CD14-positive monocyte (primary cell): ENCODE measurements around the gene KCNH5. TPM values are rescaled to one million over a fixed set of nuclear protein-coding genes. Genes with fewer than 3 reads are reported as not detected.

Experiments
- DNase-seq, 3 donors: peaks; one replicate each; pipeline ENCODE4 v3.0.0-alpha.2; 2011 to 2022
- H2AFZ ChIP-seq: 2 replicates; pipeline ENCODE4 v1.6.0; 2012; ENCODE audit warnings: mild to moderate bottlenecking, low read depth, low read length, inconsistent platforms; ENCODE audit not compliant: insufficient read depth, poor library complexity, severe bottlenecking
- H3K27ac ChIP-seq, 2 donors: 1 replicate in 1 of 2; 2 replicates in 1 of 2; pipeline ENCODE4 v1.5.1; 2012 to 2013; ENCODE audit warnings: low read length in 2 of 2, control low read depth in 1 of 2, inconsistent platforms in 1 of 2, low read depth in 1 of 2, mild to moderate bottlenecking in 1 of 2
- H3K27me3 ChIP-seq, 2 donors: one replicate each; pipeline versions ENCODE4 v1.6.0 to v1.6.1; 2011 to 2013; ENCODE audit warnings: low read length in 2 of 2; ENCODE audit not compliant: control insufficient read depth in 2 of 2, insufficient read depth in 2 of 2
- H3K36me3 ChIP-seq, 2 donors: replicated peaks in 1 of 2; 1 replicate in 1 of 2; 2 replicates in 1 of 2; pipeline versions ENCODE4 v1.5.1 to v1.6.1; 2012 to 2013; ENCODE audit warnings: low read length in 2 of 2, control low read depth in 1 of 2, inconsistent platforms in 1 of 2, mild to moderate bottlenecking in 1 of 2; ENCODE audit not compliant: insufficient read depth in 2 of 2, control insufficient read depth in 1 of 2
- H3K4me1 ChIP-seq, 2 donors: 1 replicate in 1 of 2; 2 replicates in 1 of 2; pipeline versions ENCODE4 v1.5.1 to v1.6.1; 2012 to 2013; ENCODE audit warnings: low read length in 2 of 2, control low read depth in 1 of 2, inconsistent platforms in 1 of 2, mild to moderate bottlenecking in 1 of 2, moderate library complexity in 1 of 2; ENCODE audit not compliant: insufficient read depth in 2 of 2, control insufficient read depth in 1 of 2
- H3K4me2 ChIP-seq: replicated peaks from 2 replicates; pipeline ENCODE3; 2012; ENCODE audit warnings: low read length, moderate library complexity, mild to moderate bottlenecking; ENCODE audit not compliant: poor library complexity, severe bottlenecking; ENCODE audit errors: extremely low read depth
- H3K4me3 ChIP-seq, 3 experiments: fragments of 200-600 bp in 1 of 3; sonication (generic) in 1 of 3; replicated peaks in 1 of 3; 1 replicate in 2 of 3; 2 replicates in 1 of 3; pipeline ENCODE4 v1.5.1; 2011 to 2013; ENCODE audit warnings: low read length in 3 of 3, mild to moderate bottlenecking in 3 of 3, control low read depth in 2 of 3, low read depth in 2 of 3, inconsistent platforms in 1 of 3, moderate library complexity in 1 of 3
- H3K79me2 ChIP-seq: 2 replicates; pipeline ENCODE4 v1.6.0; 2012; ENCODE audit warnings: mild to moderate bottlenecking, control low read depth, inconsistent platforms, low read length, moderate library complexity; ENCODE audit not compliant: insufficient read depth
- H3K9ac ChIP-seq: 2 replicates; pipeline ENCODE4 v1.6.0; 2017; ENCODE audit warnings: low read length, mild to moderate bottlenecking; ENCODE audit not compliant: insufficient read depth, poor library complexity, severe bottlenecking
- H3K9me3 ChIP-seq, 2 donors: replicated peaks in 1 of 2; 1 replicate in 1 of 2; 2 replicates in 1 of 2; pipeline versions ENCODE4 v1.5.1 to v1.6.1; 2012 to 2013; ENCODE audit warnings: low read length in 2 of 2, control low read depth in 1 of 2; ENCODE audit not compliant: control insufficient read depth in 1 of 2, insufficient read depth in 1 of 2
- H4K20me1 ChIP-seq: 2 replicates; pipeline ENCODE4 v1.6.0; 2012; ENCODE audit warnings: mild to moderate bottlenecking, low read length, control low read depth, moderate library complexity; ENCODE audit not compliant: insufficient read depth
- H3K27ac Mint-ChIP-seq, 7 donors: one replicate each; pipeline ENCODE4 v1.8.0; 2020; ENCODE audit warnings: mild to moderate bottlenecking in 7 of 7, mixed read lengths in 7 of 7, moderate library complexity in 6 of 7, inconsistent platforms in 2 of 7
- H3K27me3 Mint-ChIP-seq, 3 donors: one replicate each; pipeline ENCODE4 v1.8.0; 2021 to 2022; ENCODE audit warnings: low read depth in 3 of 3, mild to moderate bottlenecking in 3 of 3, mixed read lengths in 3 of 3, moderate library complexity in 3 of 3, inconsistent platforms in 1 of 3
- H3K36me3 Mint-ChIP-seq, 2 donors: one replicate each; pipeline ENCODE4 v1.8.0; 2020; ENCODE audit warnings: mixed read lengths in 2 of 2, inconsistent platforms in 1 of 2, mild to moderate bottlenecking in 1 of 2
- H3K4me1 Mint-ChIP-seq: one replicate; pipeline ENCODE4 v1.8.0; 2020; ENCODE audit warnings: mild to moderate bottlenecking, mixed read lengths
- H3K4me3 Mint-ChIP-seq, 2 donors: one replicate each; pipeline ENCODE4 v1.8.0; 2020; ENCODE audit warnings: mild to moderate bottlenecking in 2 of 2, mixed read lengths in 2 of 2, moderate library complexity in 1 of 2
- H3K9me3 Mint-ChIP-seq, 7 donors: one replicate each; pipeline ENCODE4 v1.8.0; 2020 to 2022; ENCODE audit warnings: mixed read lengths in 7 of 7, mild to moderate bottlenecking in 6 of 7, moderate library complexity in 6 of 7, inconsistent platforms in 2 of 7
- CTCF ChIP-seq: fragments of 200-600 bp; IDR thresholded peaks from one replicate; pipeline ENCODE4 v1.8.0; 2022; ENCODE audit warnings: antibody characterized with exemption, mild to moderate bottlenecking
- WGBS: methylation state at CpG from one replicate; pipeline ENCODE4 v1.1.5; 2013; ENCODE audit warnings: missing lambda C conversion rate; ENCODE audit not compliant: insufficient coverage; 5-methylcytosine and 5-hydroxymethylcytosine counted together
- intact Hi-C, 2 donors: fragments of 100-400 bp; cut with micrococcal nuclease; formaldehyde crosslinking; loops; one replicate each; pipeline versions ENCODE4 v1.15.0 to v1.15.1; 2023
- polyA plus RNA-seq, 3 donors: library from polyadenylated mRNA; depleted of rRNA in 1 of 3; unstranded in 2 of 3; stranded (reverse) in 1 of 3; fragments of 300-500 nt in 2 of 3; fragments of >200 nt in 1 of 3; fragmentation: Illumina TruSeq in 2 of 3; gene quantifications; 1 replicate in 2 of 3; 2 replicates in 1 of 3; pipeline ENCODE4 v1.2.3, GENCODE V29; 2012 to 2021

Gene KCNH5
- polyA plus RNA-seq, 3 donors = not detected

GRCh38 chr14:62882967-62883366, 162.3 kb downstream of the KCNH5 start:
- Histone ChIP-seq H3K4me1 (no peaks in the 10 kb centered on the region), H3K4me3 (no peak overlapping the region), H3K27me3 (no peaks in the 10 kb centered on the region), H3K4me2 (no peak overlapping the region), H3K9ac (no peak overlapping the region), H3K9me3 (no peaks in the 10 kb centered on the region), H2AFZ (no peak overlapping the region), H4K20me1 (no peaks in the 10 kb centered on the region), H3K27ac (no peak overlapping the region), H3K36me3 (no peaks in the 10 kb centered on the region), H3K79me2 (no peaks in the 10 kb centered on the region)
- intact Hi-C loops = no loop called here
- H3K9me3 Mint-ChIP-seq = peaks cover 0 to 3% (median 0%) of the 10 kb centered on the region in 7 donors
- no peak for TF ChIP-seq CTCF
- no CpG with 5 or more reads among the region's 2 CpGs for WGBS
- no peak overlapping the region for H3K27ac Mint-ChIP-seq
- H3K4me1 Mint-ChIP-seq = no peaks in the 10 kb centered on the region
- H3K4me3 Mint-ChIP-seq = no peak overlapping the region
- H3K36me3 Mint-ChIP-seq = no peaks in the 10 kb centered on the region
- DNase-seq = no peak
- no peaks in the 10 kb centered on the region for H3K27me3 Mint-ChIP-seq

- TF ChIP-seq CTCF = no peak
- Mint-ChIP-seq H3K4me1 (no peaks in the 10 kb centered on the region), H3K27ac (no peak overlapping the region), H3K36me3 (no peaks in the 10 kb centered on the region), H3K9me3 (peaks cover 0 to 5% (median 2%) of the 10 kb centered on the region in 7 donors), H3K4me3 (no peak overlapping the region), H3K27me3 (peaks cover 0 to 3% (median 0%) of the 10 kb centered on the region in 3 donors)
- WGBS = 83% methylated on average over 1 of the region's 1 CpG
- no peak overlapping the region for H3K4me3 ChIP-seq
- H4K20me1 ChIP-seq = no peaks in the 10 kb centered on the region
- no peak for DNase-seq
- H3K79me2 ChIP-seq = no peaks in the 10 kb centered on the region
- no peaks in the 10 kb centered on the region for H3K9me3 ChIP-seq
- no peaks in the 10 kb centered on the region for H3K27me3 ChIP-seq
- no peak overlapping the region for H3K4me2 ChIP-seq
- H3K4me1 ChIP-seq = no peaks in the 10 kb centered on the region
- H3K36me3 ChIP-seq = no peaks in the 10 kb centered on the region
- no peak overlapping the region for H3K9ac ChIP-seq
- H3K27ac ChIP-seq = no peak overlapping the region
- H2AFZ ChIP-seq = no peak overlapping the region
- intact Hi-C loops = no loop called here
These were observed 178.9 kb downstream of the KCNH5 start for GRCh38 chr14:62866376-62866775.
